SU-DHL-6 (cell line): ENCODE measurements around the gene C10orf71.

Experiments
- H2AFZ ChIP-seq: fragments of 200-600 bp; sonication (generic); 2 replicates; pipeline ENCODE4 v1.6.1; 2014; ENCODE audit warnings: low read depth, mild to moderate bottlenecking, moderate library complexity, mixed read lengths, antibody characterized with exemption, low read length; ENCODE audit not compliant: severe bottlenecking
- H3F3A ChIP-seq: fragments of 200-600 bp; shearing (Covaris generic); 2 replicates; pipeline ENCODE4 v1.6.0; 2016; ENCODE audit warnings: antibody characterized with exemption, mild to moderate bottlenecking; ENCODE audit not compliant: insufficient read depth
- H3K27ac ChIP-seq: fragments of 200-600 bp; sonication (generic); 2 replicates; pipeline ENCODE4 v1.5.1; 2016; ENCODE audit warnings: low read depth, mild to moderate bottlenecking, low read length, moderate library complexity, mixed read lengths
- H3K27me3 ChIP-seq: fragments of 200-600 bp; sonication (generic), shearing (Covaris generic); 2 replicates; pipeline ENCODE4 v1.6.0; 2014; ENCODE audit warnings: mild to moderate bottlenecking, low read length
- H3K36me3 ChIP-seq: fragments of 200-600 bp; sonication (generic); 2 replicates; pipeline ENCODE4 v1.6.1; 2014; ENCODE audit warnings: mild to moderate bottlenecking, low read length, mixed read lengths
- H3K4me2 ChIP-seq: fragments of 300-600, 200-600 bp; shearing (Covaris generic), sonication (generic); 2 replicates; pipeline ENCODE4 v1.6.0; 2014; ENCODE audit warnings: low read length, low read depth, mild to moderate bottlenecking; ENCODE audit not compliant: poor library complexity, severe bottlenecking
- H3K4me3 ChIP-seq: fragments of 200-600 bp; sonication (generic); 2 replicates; pipeline ENCODE4 v1.5.1; 2014; ENCODE audit warnings: antibody characterized with exemption, low read length, mild to moderate bottlenecking, mixed read lengths; ENCODE audit not compliant: insufficient read depth, poor library complexity, severe bottlenecking
- H3K79me2 ChIP-seq: fragments of 200-600 bp; sonication (generic); 2 replicates; pipeline ENCODE4 v1.6.1; 2014; ENCODE audit warnings: mild to moderate bottlenecking, low read length, moderate library complexity; ENCODE audit not compliant: insufficient read depth
- H3K9ac ChIP-seq: fragments of 200-600 bp; sonication (generic); 2 replicates; pipeline ENCODE4 v1.7.0; 2014; ENCODE audit warnings: mild to moderate bottlenecking, low read length
- H3K9me2 ChIP-seq: fragments of 200-600 bp; sonication (generic); replicated peaks from 2 replicates; pipeline ENCODE4 v1.6.1; 2014; ENCODE audit warnings: low read length; ENCODE audit not compliant: insufficient read depth
- H3K9me3 ChIP-seq: fragments of 200-600 bp; sonication (generic); 2 replicates; pipeline ENCODE4 v1.6.1; 2014; ENCODE audit warnings: low read length, mixed read lengths; ENCODE audit not compliant: insufficient read depth
- H4K20me1 ChIP-seq: fragments of 200-600 bp; sonication (generic); 2 replicates; pipeline ENCODE4 v1.6.1; 2014; ENCODE audit warnings: low read depth, mild to moderate bottlenecking, antibody characterized with exemption, low read length, moderate library complexity, mixed read lengths
- CTCF ChIP-seq: fragments of 200-600 bp; sonication (generic); IDR thresholded peaks from one replicate; pipeline ENCODE4 v1.5.1; 2017; ENCODE audit warnings: antibody characterized with exemption, mild to moderate bottlenecking, low read length, moderate library complexity; ENCODE audit not compliant: insufficient read depth, poor library complexity, severe bottlenecking
- EZH2phosphoT487 ChIP-seq: fragments of 200-600 bp; sonication (generic), shearing (Covaris generic); conservative IDR thresholded peaks from 2 replicates; pipeline ENCODE4 v1.6.1; 2018; ENCODE audit warnings: mild to moderate bottlenecking, antibody characterized with exemption, low read length, moderate library complexity, mixed read lengths

C10orf71 gene

DNA sequence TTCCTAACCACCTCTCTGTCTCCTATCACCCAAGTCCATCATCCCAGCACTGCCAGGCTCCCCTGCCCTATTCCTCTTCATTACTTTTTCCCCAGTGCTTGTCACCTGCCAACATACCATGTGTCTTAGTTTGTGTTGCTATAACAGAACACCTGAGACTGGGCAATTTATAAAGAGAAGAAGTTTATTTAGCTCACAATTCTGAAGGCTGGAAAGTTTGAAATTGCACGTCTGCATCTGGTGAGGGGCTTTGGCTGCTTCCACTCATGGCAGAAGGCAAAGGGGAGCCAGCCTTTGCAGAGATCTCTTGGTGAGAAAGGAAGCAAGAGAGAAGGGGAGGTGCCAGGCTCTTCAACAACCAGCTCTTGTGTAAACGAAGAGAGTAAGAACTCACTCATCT lies 49.6 kb downstream of the C10orf71 start:
- Histone ChIP-seq H3K79me2 (no peaks in the 10 kb centered on the region), H3K4me2 (no peak overlapping the region), H2AFZ (no peak overlapping the region), H4K20me1 (no peaks in the 10 kb centered on the region), H3K4me3 (no peak overlapping the region), H3K27me3 (no peaks in the 10 kb centered on the region), H3K36me3 (no peaks in the 10 kb centered on the region), H3K27ac (no peak overlapping the region), H3F3A (no peaks in the 10 kb centered on the region), H3K9ac (no peak overlapping the region), H3K9me2 (no peaks in the 10 kb centered on the region), H3K9me3 (no peaks in the 10 kb centered on the region)
- TF ChIP-seq CTCF (no peak), EZH2phosphoT487 (no peak)

GRCh38 chr10:49349390-49349789 lies 50.4 kb downstream of the C10orf71 start:
- Histone ChIP-seq H3K27ac (no peak overlapping the region), H3F3A (no peaks in the 10 kb centered on the region), H2AFZ (no peak overlapping the region), H3K79me2 (no peaks in the 10 kb centered on the region), H3K9me2 (no peaks in the 10 kb centered on the region), H3K9ac (no peak overlapping the region), H3K27me3 (no peaks in the 10 kb centered on the region), H4K20me1 (no peaks in the 10 kb centered on the region), H3K4me3 (no peak overlapping the region), H3K4me2 (no peak overlapping the region), H3K36me3 (no peaks in the 10 kb centered on the region), H3K9me3 (no peaks in the 10 kb centered on the region)
- TF ChIP-seq EZH2phosphoT487, result no peak
- no peak for TF ChIP-seq CTCF

DNA sequence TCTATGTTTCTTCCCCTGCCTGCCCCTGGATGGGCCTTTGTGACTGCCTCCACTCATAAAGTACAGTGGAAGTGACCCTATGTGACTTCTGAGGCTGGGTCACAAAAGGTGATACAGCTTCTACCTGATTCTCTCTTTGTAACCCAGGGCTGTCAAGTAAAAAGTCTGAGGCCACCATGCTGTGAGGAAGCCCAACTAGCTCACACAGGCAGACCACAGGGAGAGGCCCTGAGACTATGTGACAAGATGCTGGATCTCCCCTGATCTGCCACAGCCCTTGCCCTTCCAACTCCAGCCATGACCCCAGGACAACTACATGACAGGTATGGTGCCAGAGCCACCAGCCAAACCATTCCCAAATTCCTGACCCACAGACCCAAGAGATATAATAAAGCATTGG lies 51.2 kb downstream of the C10orf71 start:
- H3K36me3 ChIP-seq, result no peaks in the 10 kb centered on the region
- H3K9me3 ChIP-seq, result no peaks in the 10 kb centered on the region
- no peaks in the 10 kb centered on the region for H3K9me2 ChIP-seq
- H4K20me1 ChIP-seq, result no peaks in the 10 kb centered on the region
- H3K79me2 ChIP-seq, result no peaks in the 10 kb centered on the region
- no peak overlapping the region for H3K27ac ChIP-seq
- no peak overlapping the region for H3K9ac ChIP-seq
- TF ChIP-seq CTCF, result no peak
- TF ChIP-seq EZH2phosphoT487, result no peak
- H3F3A ChIP-seq, result no peaks in the 10 kb centered on the region
- no peak overlapping the region for H3K4me3 ChIP-seq
- H3K27me3 ChIP-seq, result no peaks in the 10 kb centered on the region
- H2AFZ ChIP-seq, result no peak overlapping the region
- no peak overlapping the region for H3K4me2 ChIP-seq
